Stromal cell of bone marrow (primary cell): Measurements from ENCODE around the gene TAOK3.
"Not testable (repeated sequence)": the region's sequence is repeated elsewhere in the genome, so short reads cannot be mapped to it uniquely, and the experiment has no call there.

Experiments
- DNase-seq: peaks from one replicate; pipeline ENCODE4 v3.0.0-alpha.2; 2012; ENCODE audit warnings: low read depth

Gene TAOK3

GRCh38 chr12:118373616-118374015, 909 bp upstream of the TAOK3 start:
- no peak for DNase-seq

GRCh38 chr12:118371321-118372282, 1.1 kb downstream of the TAOK3 start:
- DNase-seq = no peak

- DNase-seq = no peak
Measured at GRCh38 chr12:118370601-118371000, 2.1 kb downstream of the TAOK3 start.

- no peak for DNase-seq
Measured at GRCh38 chr12:118368821-118369220, 3.9 kb downstream of the TAOK3 start.

GRCh38 chr12:118361889-118362288, 10.8 kb downstream of the TAOK3 start:
- no peak for DNase-seq

- no peak for DNase-seq
Measured at GRCh38 chr12:118361092-118361404, 11.7 kb downstream of the TAOK3 start.

GRCh38 chr12:118359541-118359915, 13.2 kb downstream of the TAOK3 start:
- no peak for DNase-seq

- DNase-seq = no peak
Measured at GRCh38 chr12:118358612-118359540, 13.8 kb downstream of the TAOK3 start.

- no peak for DNase-seq
Measured at GRCh38 chr12:118358008-118358359, 14.7 kb downstream of the TAOK3 start.

GRCh38 chr12:118357257-118358007, 15.3 kb downstream of the TAOK3 start:
- no peak for DNase-seq

- peak; percentile 77 for DNase-seq
Measured at GRCh38 chr12:118356809-118357256, 15.9 kb downstream of the TAOK3 start.

GRCh38 chr12:118355843-118356242, 16.9 kb downstream of the TAOK3 start:
- no peak for DNase-seq

GRCh38 chr12:118354903-118355302, 17.8 kb downstream of the TAOK3 start:
- no peak for DNase-seq

- not testable (repeated sequence) for DNase-seq
Measured at GRCh38 chr12:118354503-118354902, 18.2 kb downstream of the TAOK3 start.

- no peak for DNase-seq
Measured at GRCh38 chr12:118353721-118354120, 19.0 kb downstream of the TAOK3 start.

GRCh38 chr12:118350908-118351559, 21.7 kb downstream of the TAOK3 start:
- DNase-seq = no peak

- DNase-seq = no peak
Measured at GRCh38 chr12:118347916-118348315, 24.8 kb downstream of the TAOK3 start.

- no peak for DNase-seq
Measured at GRCh38 chr12:118346895-118347294, 25.8 kb downstream of the TAOK3 start.

GRCh38 chr12:118345355-118345754, 27.4 kb downstream of the TAOK3 start:
- DNase-seq = no peak

- DNase-seq = no peak
Measured at GRCh38 chr12:118344829-118345228, 27.9 kb downstream of the TAOK3 start.

GRCh38 chr12:118342090-118342489, 30.6 kb downstream of the TAOK3 start:
- DNase-seq = no peak
